Measurements from ENCODE around the gene YJU2. TPM values are rescaled to one million over a fixed set of nuclear protein-coding genes. Genes with fewer than 3 reads are reported as not detected.
"Not testable (repeated sequence)": the region's sequence is repeated elsewhere in the genome, so short reads cannot be mapped to it uniquely, and the experiment has no call there.

Gene YJU2
- total and polyA plus RNA-seq, 5 donors: 9.7 to 17.7 (median 12.0) TPM

- peak in 1 of 3 donors; percentile 21 for DNase-seq
- no peaks in the 10 kb centered on the region for H3K9me3 ChIP-seq (ENCODE audit: control insufficient read depth, low read length)
- no peak for ATAC-seq
- H3K4me1 ChIP-seq (ENCODE audit: control insufficient read depth, insufficient read depth, low read length): no peaks in the 10 kb centered on the region
- WGBS: 79% methylated on average over 13 of the region's 13 CpGs
- intact Hi-C loops (cut with DNase I): loop anchor here in 1 of 4 donors (10.0 kb wide), 1 partner anchor 64 kb away; no protein-coding TSS in a partner anchor
- no peaks in the 10 kb centered on the region for H3K27me3 ChIP-seq (ENCODE audit: control insufficient read depth, insufficient read depth)
- H3K27ac ChIP-seq (ENCODE audit: low read length): no peak overlapping the region
- H3K4me3 ChIP-seq (ENCODE audit: low read length): no peak overlapping the region
These were observed 38.3 kb upstream of the YJU2 start for GRCh38 chr19:4208385-4209094.

DNA sequence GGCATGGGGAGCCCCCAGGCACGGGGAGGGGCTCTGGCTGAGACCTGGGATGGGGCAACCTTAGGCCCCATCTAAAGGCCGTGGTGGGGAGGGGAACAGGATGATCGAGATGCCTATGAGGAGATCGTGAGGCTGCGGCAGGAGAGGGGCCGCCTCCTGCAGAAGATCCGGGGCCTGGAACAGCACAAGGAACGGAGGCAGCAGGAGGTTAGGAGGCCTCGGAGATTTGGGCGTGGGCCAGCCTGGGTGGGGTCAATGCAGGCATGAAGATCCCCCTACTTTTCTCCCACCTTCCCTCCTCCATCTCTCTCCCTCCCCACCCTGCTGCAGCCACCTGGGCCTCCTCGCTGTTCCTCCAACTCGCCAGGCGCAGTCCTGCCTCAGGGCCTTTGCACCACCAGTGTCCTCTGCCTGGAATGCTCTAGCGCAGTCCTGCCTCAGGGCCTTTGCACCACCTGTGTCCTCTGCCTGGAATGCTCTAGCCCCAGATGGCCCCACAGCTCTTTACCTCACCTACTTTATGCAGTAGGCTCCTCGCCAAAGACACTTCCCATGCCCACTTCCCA, 36.6 kb upstream of the YJU2 start:
- H3K4me3 ChIP-seq (ENCODE audit: low read length): no peak overlapping the region

GRCh38 chr19:4213116-4213515, 33.8 kb upstream of the YJU2 start:
- no peak overlapping the region for H3K27ac ChIP-seq (ENCODE audit: low read length)
- intact Hi-C loops (cut with DNase I): no loop called here
- H3K4me3 ChIP-seq (ENCODE audit: low read length): no peak overlapping the region
- 80% methylated on average over 3 of the region's 3 CpGs for WGBS
- DNase-seq (no peak), ATAC-seq (no peak)
- no peaks in the 10 kb centered on the region for H3K9me3 ChIP-seq (ENCODE audit: control insufficient read depth, low read length)
- no peaks in the 10 kb centered on the region for H3K27me3 ChIP-seq (ENCODE audit: control insufficient read depth, insufficient read depth)
- H3K4me1 ChIP-seq (ENCODE audit: control insufficient read depth, insufficient read depth, low read length): no peaks in the 10 kb centered on the region

More for the DNA sequence above, 36.6 kb upstream of the YJU2 start:
- H3K27me3 ChIP-seq (ENCODE audit: control insufficient read depth, insufficient read depth): no peaks in the 10 kb centered on the region
- peak in 1 of 2 donors; percentile 38 for ATAC-seq
- no peaks in the 10 kb centered on the region for H3K9me3 ChIP-seq (ENCODE audit: control insufficient read depth, low read length)
- peak in 1 of 3 donors; percentile 46 for DNase-seq
- 77% methylated on average over 15 of the region's 15 CpGs for WGBS
- H3K27ac ChIP-seq (ENCODE audit: low read length): no peak overlapping the region
- intact Hi-C loops (cut with DNase I): no loop called here
- H3K4me1 ChIP-seq (ENCODE audit: control insufficient read depth, insufficient read depth, low read length): no peaks in the 10 kb centered on the region

DNA sequence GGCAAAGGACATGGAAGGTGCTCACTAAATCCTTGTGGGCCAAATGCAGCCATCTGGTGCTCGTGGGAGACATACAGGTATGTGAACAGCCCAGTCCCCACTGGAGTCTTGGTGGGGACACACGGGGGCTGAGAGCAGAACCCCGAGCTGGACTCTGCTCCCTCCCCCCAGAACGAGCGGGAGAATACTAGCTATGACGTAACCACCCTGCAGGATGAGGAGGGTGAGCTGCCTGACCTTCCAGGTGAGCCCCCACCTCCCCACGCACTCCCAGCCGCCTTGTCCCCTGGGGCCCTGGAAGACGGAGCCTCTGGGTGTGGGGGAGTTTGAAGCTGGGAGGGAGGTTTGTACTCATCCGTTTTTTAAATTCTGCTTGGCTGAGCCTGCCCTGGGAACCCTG, 31.1 kb upstream of the YJU2 start:
- intact Hi-C loops (cut with DNase I): no loop called here
- H3K27me3 ChIP-seq (ENCODE audit: control insufficient read depth, insufficient read depth): no peaks in the 10 kb centered on the region
- 62% methylated on average over 10 of the region's 10 CpGs for WGBS
- DNase-seq (peak in 1 of 3 donors; percentile 8), ATAC-seq (no peak)
- no peak overlapping the region for H3K27ac ChIP-seq (ENCODE audit: low read length)
- H3K4me1 ChIP-seq (ENCODE audit: control insufficient read depth, insufficient read depth, low read length): no peaks in the 10 kb centered on the region
- H3K4me3 ChIP-seq (ENCODE audit: low read length): no peak overlapping the region
- H3K9me3 ChIP-seq (ENCODE audit: control insufficient read depth, low read length): no peaks in the 10 kb centered on the region

- Histone ChIP-seq H3K9me3 (ENCODE audit: control insufficient read depth, low read length) (no peaks in the 10 kb centered on the region), H3K4me3 (ENCODE audit: low read length) (no peak overlapping the region), H3K27me3 (ENCODE audit: control insufficient read depth, insufficient read depth) (no peaks in the 10 kb centered on the region), H3K27ac (ENCODE audit: low read length) (no peak overlapping the region), H3K4me1 (ENCODE audit: control insufficient read depth, insufficient read depth, low read length) (no peaks in the 10 kb centered on the region)
- DNase-seq (peak in 1 of 3 donors; percentile 8), ATAC-seq (no peak)
- intact Hi-C loops (cut with DNase I): no loop called here
- 81% methylated on average over 6 of the region's 6 CpGs for WGBS
These were observed 30.0 kb upstream of the YJU2 start for GRCh38 chr19:4216846-4217245.

GRCh38 chr19:4217429-4218264, 29.2 kb upstream of the YJU2 start:
- no peaks in the 10 kb centered on the region for H3K27me3 ChIP-seq (ENCODE audit: control insufficient read depth, insufficient read depth)
- no peak overlapping the region for H3K4me3 ChIP-seq (ENCODE audit: low read length)
- no peaks in the 10 kb centered on the region for H3K9me3 ChIP-seq (ENCODE audit: control insufficient read depth, low read length)
- ATAC-seq (peak in 1 of 2 donors; percentile 20), DNase-seq (peak in 1 of 3 donors; percentile 46)
- intact Hi-C loops (cut with DNase I): no loop called here
- 95% methylated on average over 81 of the region's 81 CpGs for WGBS
- no peaks in the 10 kb centered on the region for H3K4me1 ChIP-seq (ENCODE audit: control insufficient read depth, insufficient read depth, low read length)
- no peak overlapping the region for H3K27ac ChIP-seq (ENCODE audit: low read length)

- H3K27ac ChIP-seq (ENCODE audit: low read length); H3K4me3 ChIP-seq (ENCODE audit: low read length); intact Hi-C loops (cut with DNase I); DNase-seq; H3K9me3 ChIP-seq (ENCODE audit: control insufficient read depth, low read length); H3K27me3 ChIP-seq (ENCODE audit: control insufficient read depth, insufficient read depth); H3K4me1 ChIP-seq (ENCODE audit: control insufficient read depth, insufficient read depth, low read length); ATAC-seq: not testable (repeated sequence)
- WGBS: 84% methylated on average over 1 of the region's 1 CpG
These were observed 28.4 kb upstream of the YJU2 start for GRCh38 chr19:4218523-4218922.

DNA sequence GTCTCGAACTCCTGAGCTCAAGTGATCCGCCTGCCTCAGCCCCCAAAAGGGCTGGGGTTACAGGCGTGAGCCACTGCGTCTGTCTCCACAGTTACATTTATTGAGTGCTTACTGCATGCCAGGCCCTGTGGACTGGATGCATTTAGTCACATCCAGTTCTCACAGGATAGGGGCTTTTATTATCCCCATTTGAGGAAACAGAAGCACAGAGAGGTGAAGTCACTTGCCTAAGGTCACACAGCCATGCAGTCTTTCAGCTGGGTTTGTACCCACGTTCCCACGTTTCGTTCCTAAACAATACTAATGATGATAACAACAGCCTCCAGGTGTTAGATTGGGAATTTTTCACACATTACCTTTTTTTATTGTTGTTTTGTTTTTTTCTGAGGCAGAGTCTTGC, 26.7 kb upstream of the YJU2 start:
- Histone ChIP-seq H3K27me3 (ENCODE audit: control insufficient read depth, insufficient read depth) (no peaks in the 10 kb centered on the region), H3K9me3 (ENCODE audit: control insufficient read depth, low read length) (no peaks in the 10 kb centered on the region), H3K4me3 (ENCODE audit: low read length) (no peak overlapping the region), H3K4me1 (ENCODE audit: control insufficient read depth, insufficient read depth, low read length) (no peaks in the 10 kb centered on the region), H3K27ac (ENCODE audit: low read length) (no peak overlapping the region)
- DNase-seq: peak in 1 of 3 donors; percentile 10
- no peak for ATAC-seq
- intact Hi-C loops (cut with DNase I): no loop called here
- 93% methylated on average over 7 of the region's 7 CpGs for WGBS

DNA sequence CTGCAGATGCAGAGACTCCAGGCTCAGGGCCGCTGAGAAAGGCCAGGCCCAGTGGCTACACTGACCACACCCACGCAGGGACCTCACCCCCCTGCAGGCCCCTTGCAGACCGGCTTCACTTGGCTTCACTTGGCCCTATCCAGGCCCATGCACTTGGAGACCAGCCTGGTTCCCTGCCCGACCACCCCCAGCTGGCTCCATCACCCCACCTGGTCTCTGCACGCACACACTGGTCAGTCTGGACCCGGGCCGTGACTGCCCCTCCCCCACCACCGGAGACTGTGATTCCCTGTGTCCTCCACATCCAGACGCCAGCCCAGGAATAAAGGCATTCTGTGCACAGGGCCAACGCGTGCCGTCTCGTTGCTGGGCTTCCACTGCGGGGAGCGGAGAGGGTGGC, 22.4 kb upstream of the YJU2 start:
- Histone ChIP-seq H3K27me3 (ENCODE audit: control insufficient read depth, insufficient read depth) (no peaks in the 10 kb centered on the region), H3K4me3 (ENCODE audit: low read length) (no peak overlapping the region), H3K9me3 (ENCODE audit: control insufficient read depth, low read length) (no peaks in the 10 kb centered on the region), H3K4me1 (ENCODE audit: control insufficient read depth, insufficient read depth, low read length) (no peaks in the 10 kb centered on the region), H3K27ac (ENCODE audit: low read length) (no peak overlapping the region)
- intact Hi-C loops (cut with DNase I): no loop called here
- 66% methylated on average over 15 of the region's 15 CpGs for WGBS
- ATAC-seq: no peak
- peak in 1 of 3 donors; percentile 57 for DNase-seq

GRCh38 chr19:4225885-4226284, 21.0 kb upstream of the YJU2 start:
- intact Hi-C loops (cut with DNase I): no loop called here
- Histone ChIP-seq H3K27me3 (ENCODE audit: control insufficient read depth, insufficient read depth) (no peaks in the 10 kb centered on the region), H3K9me3 (ENCODE audit: control insufficient read depth, low read length) (no peaks in the 10 kb centered on the region), H3K27ac (ENCODE audit: low read length) (no peak overlapping the region), H3K4me3 (ENCODE audit: low read length) (no peak overlapping the region), H3K4me1 (ENCODE audit: control insufficient read depth, insufficient read depth, low read length) (no peaks in the 10 kb centered on the region)
- no peak for ATAC-seq
- DNase-seq: no peak
- WGBS: 81% methylated on average over 8 of the region's 8 CpGs

- DNase-seq (no peak), ATAC-seq (no peak)
- H3K4me1 ChIP-seq (ENCODE audit: control insufficient read depth, insufficient read depth, low read length): no peaks in the 10 kb centered on the region
- no peaks in the 10 kb centered on the region for H3K27me3 ChIP-seq (ENCODE audit: control insufficient read depth, insufficient read depth)
- H3K4me3 ChIP-seq (ENCODE audit: low read length): no peak overlapping the region
- no peak overlapping the region for H3K27ac ChIP-seq (ENCODE audit: low read length)
- intact Hi-C loops (cut with DNase I): no loop called here
- H3K9me3 ChIP-seq (ENCODE audit: control insufficient read depth, low read length): no peaks in the 10 kb centered on the region
These were observed 19.1 kb upstream of the YJU2 start for GRCh38 chr19:4227771-4228170.

All from right cardiac atrium (tissue), 5 donors.